Neural crest cell (in vitro differentiated cells): ENCODE data around the gene RGS21. TPM values are rescaled to one million over a fixed set of nuclear protein-coding genes. Genes with fewer than 3 reads are reported as not detected.

Experiments
- DNase-seq: peaks from one replicate; pipeline ENCODE4 v3.0.0; 2021; ENCODE audit warnings: low read depth, mixed read lengths, low spot score
- H3K27ac Mint-ChIP-seq: one replicate; pipeline ENCODE4 v1.8.0; 2021; ENCODE audit warnings: mild to moderate bottlenecking, mixed read lengths; ENCODE audit not compliant: unreplicated experiment
- H3K27me3 Mint-ChIP-seq: 2 replicates; pipeline ENCODE4 v1.8.0; 2021; ENCODE audit warnings: low read depth, mild to moderate bottlenecking, mixed read lengths
- H3K36me3 Mint-ChIP-seq: 2 replicates; pipeline ENCODE4 v1.8.0; 2021; ENCODE audit warnings: low read depth, mild to moderate bottlenecking, mixed read lengths
- H3K4me1 Mint-ChIP-seq: 2 replicates; pipeline ENCODE4 v1.8.0; 2021; ENCODE audit warnings: mixed read lengths
- H3K4me3 Mint-ChIP-seq: one replicate; pipeline ENCODE4 v1.8.0; 2021; ENCODE audit warnings: mild to moderate bottlenecking, mixed read lengths
- H3K9me3 Mint-ChIP-seq: 2 replicates; pipeline ENCODE4 v1.8.0; 2021; ENCODE audit warnings: mixed read lengths
- CTCF ChIP-seq: fragments of 200-600 bp; sonication (generic); conservative IDR thresholded peaks from 2 replicates; pipeline ENCODE4 v1.5.0; 2021; ENCODE audit warnings: antibody characterized with exemption, mild to moderate bottlenecking
- total RNA-seq: library from RNA; stranded (reverse); gene quantifications from 2 replicates; pipeline ENCODE4 v1.2.1, GENCODE V29; 2021

RGS21 gene
- total RNA-seq, 1 donor from 2014 or later, result not detected

GRCh38 chr1:192402571-192402970 is 85.8 kb downstream of the RGS21 start:
- no peak for TF ChIP-seq CTCF
- Mint-ChIP-seq H3K4me3 (no peak overlapping the region), H3K36me3 (no peaks in the 10 kb centered on the region), H3K9me3 (no peaks in the 10 kb centered on the region), H3K4me1 (no peaks in the 10 kb centered on the region), H3K27ac (no peak overlapping the region), H3K27me3 (no peaks in the 10 kb centered on the region)
- no peak for DNase-seq

- Mint-ChIP-seq H3K4me3 (no peak overlapping the region), H3K36me3 (no peaks in the 10 kb centered on the region), H3K4me1 (peaks cover 4% of the 10 kb centered on the region), H3K9me3 (no peaks in the 10 kb centered on the region), H3K27ac (no peak overlapping the region), H3K27me3 (no peaks in the 10 kb centered on the region)
- TF ChIP-seq CTCF, result no peak
- no peak for DNase-seq
Measured at GRCh38 chr1:192407206-192407605, 90.4 kb downstream of the RGS21 start.

Other genes with a start within 250 kb of the RGS21 start
- gene RGS18, start 158.5 kb upstream of the RGS21 start, total RNA-seq, result not detected in 2 replicates